ENCODE results near the gene C1QTNF3. TPM values are rescaled to one million over a fixed set of nuclear protein-coding genes. Genes with fewer than 3 reads are reported as not detected.

C1QTNF3 gene
- total RNA-seq, 4 donors from 2014 or later, result 2.4 to 6.6 (median 4.7) TPM

DNA sequence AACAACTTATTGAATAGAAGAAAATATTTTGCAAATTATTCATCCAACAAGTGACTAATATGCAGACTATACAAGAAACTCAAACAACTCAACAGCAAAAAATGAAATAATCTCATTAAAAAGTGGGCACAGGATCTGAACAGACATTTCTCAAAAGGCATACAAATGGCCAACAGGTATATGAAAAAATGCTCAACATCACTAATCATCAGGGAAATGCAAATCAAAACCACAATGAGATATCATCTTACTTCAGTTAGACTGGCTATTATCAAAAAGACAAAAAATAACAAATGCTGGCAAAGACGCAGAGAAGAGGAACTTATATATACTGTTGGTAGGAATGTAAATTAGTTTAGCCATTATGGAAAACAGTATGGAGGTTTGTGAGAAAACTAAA, 33.4 kb downstream of the C1QTNF3 start:
- TF ChIP-seq, protein P1, sequence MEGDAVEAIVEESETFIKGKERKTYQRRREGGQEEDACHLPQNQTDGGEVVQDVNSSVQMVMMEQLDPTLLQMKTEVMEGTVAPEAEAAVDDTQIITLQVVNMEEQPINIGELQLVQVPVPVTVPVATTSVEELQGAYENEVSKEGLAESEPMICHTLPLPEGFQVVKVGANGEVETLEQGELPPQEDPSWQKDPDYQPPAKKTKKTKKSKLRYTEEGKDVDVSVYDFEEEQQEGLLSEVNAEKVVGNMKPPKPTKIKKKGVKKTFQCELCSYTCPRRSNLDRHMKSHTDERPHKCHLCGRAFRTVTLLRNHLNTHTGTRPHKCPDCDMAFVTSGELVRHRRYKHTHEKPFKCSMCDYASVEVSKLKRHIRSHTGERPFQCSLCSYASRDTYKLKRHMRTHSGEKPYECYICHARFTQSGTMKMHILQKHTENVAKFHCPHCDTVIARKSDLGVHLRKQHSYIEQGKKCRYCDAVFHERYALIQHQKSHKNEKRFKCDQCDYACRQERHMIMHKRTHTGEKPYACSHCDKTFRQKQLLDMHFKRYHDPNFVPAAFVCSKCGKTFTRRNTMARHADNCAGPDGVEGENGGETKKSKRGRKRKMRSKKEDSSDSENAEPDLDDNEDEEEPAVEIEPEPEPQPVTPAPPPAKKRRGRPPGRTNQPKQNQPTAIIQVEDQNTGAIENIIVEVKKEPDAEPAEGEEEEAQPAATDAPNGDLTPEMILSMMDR (IDR thresholded peaks at IDR 0.05; ENCODE audit: low read depth), result no peak

DNA sequence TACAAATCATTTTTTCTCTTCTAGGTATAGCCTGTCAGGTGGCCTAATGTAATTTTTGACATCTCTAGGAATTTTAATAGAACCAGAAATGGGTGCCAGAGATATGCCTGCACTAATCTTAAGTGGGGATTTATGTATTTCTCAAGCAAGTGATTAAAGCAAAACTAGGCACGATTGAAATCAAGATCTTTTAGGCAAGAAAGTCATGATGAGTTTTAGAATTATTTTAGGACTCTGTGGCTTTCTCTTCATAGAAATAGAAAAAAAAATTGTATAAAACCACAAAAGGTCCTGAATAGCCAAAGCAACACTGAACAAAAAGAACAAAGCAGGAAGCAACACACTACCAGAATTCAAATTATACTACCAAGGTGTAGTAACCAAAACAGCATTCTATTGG, 34.2 kb downstream of the C1QTNF3 start:
- TF ChIP-seq, protein P1 (IDR thresholded peaks at IDR 0.05; ENCODE audit: low read depth), result no peak

DNA sequence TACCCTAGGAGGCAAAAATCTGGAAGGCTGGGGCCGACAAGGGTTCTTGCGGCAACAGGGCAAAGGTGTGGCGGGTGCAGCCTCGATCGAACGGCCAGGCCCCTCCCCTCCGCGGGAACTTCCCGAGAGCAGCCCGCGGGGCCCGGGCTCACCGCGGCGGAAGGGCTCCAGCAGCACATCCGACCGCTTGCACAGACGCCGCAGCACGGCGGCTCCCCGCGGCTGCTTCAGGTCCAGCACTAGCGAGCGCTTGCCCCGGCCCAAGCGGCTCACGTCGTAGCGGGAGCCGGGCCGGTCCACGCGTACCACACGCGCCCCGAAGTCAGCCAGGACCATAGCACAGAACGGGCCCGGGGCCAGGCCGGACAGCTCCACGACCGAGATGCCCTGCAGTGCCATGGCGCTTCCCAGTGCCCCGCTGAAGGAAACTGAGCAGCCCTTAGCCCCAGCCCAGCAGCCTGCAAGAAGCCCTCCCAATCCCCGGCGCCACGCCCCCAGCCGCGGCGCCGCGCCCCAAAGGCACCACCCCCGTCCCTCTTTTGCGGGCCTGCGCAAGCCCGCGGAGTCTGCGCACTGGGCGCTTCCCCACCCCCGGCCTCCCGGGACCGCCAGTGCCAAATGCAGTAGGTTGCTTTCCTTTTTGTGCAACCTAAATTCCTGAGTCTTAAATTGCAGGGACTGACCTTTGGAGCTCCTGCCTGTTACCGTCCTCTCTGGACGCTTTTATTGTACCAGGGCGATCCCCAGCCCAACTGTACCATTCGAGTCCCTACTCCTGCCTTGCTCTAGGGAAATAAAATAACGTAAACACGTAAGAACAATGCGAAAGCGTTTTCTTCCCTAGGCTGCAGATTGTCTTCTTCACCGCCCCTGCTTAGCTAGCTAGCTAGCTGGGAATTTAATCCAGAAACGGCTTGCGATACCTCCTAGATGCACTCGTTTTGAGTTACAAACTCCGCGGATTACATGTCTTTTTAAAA, 35.1 kb downstream of the C1QTNF3 start, which contains the start of gene AMACR:
Gene AMACR (minus strand): TSS at position 430 of the 980 bp plus-strand sequence. CDS start 31 bp downstream, at position 399.
- TF ChIP-seq, protein P1 (IDR thresholded peaks at IDR 0.05; ENCODE audit: low read depth), result no peak

DNA sequence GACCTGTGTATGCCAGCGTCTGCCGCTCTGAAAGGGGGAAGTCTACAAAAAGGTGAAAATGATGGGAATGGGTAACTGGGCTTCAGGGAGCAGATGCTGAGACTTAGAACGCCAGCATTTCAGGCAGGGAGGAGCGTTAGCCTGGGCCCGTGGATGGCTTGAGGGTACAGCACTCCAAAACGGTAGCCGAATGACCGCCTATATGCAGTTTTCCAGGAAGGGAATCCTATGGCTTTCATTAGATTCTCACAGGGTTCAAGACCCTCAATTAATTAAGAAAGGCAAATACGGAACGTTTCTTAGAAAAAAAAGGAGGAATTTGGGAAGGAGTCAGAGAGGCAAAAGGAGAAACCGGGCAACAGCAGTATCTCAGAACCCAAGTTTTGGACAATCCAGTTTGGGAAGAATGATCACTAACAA, 35.8 kb downstream of the C1QTNF3 start:
- TF ChIP-seq, protein P1 (IDR thresholded peaks at IDR 0.05; ENCODE audit: low read depth), result no peak

DNA sequence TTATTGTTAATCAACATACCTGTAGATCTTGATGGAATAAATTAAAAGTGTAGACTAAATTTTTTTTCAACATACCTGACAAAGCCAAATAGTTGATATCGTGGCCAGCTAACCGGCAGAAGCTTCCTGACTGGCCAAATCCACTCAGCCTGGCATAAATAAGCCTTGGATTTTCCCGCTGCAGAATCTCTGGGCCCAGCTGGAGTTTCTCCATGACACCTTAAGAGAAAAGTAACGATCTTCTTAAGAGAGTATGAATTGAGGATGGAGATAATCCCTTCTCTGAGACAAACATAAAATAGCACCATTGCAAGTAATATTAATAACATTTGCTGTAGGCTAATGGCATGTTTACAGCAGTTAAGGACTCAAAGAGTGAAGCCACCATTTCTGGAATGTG, 37.3 kb downstream of the C1QTNF3 start:
- TF ChIP-seq, protein P1 (IDR thresholded peaks at IDR 0.05; ENCODE audit: low read depth), result no peak

DNA sequence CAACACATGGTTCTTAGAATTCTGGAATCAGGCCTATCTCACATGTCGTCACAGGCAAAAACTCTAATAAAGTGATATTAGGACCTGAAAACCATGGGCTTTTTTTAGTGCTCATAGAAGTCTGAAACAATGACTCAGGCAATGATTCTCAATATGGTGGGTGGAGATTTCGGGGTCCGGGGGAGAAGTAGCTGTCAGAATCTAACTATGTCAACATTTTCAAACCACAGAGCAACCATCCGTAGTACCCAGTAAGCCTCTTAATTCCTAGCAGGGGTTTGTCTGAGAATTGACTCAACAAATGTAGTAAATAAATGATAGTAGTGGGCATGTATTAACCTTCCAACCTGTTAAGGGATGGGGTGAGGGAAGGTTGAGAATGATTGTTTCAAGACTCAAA, 37.8 kb downstream of the C1QTNF3 start:
- TF ChIP-seq, protein P1 (IDR thresholded peaks at IDR 0.05; ENCODE audit: low read depth), result no peak

DNA sequence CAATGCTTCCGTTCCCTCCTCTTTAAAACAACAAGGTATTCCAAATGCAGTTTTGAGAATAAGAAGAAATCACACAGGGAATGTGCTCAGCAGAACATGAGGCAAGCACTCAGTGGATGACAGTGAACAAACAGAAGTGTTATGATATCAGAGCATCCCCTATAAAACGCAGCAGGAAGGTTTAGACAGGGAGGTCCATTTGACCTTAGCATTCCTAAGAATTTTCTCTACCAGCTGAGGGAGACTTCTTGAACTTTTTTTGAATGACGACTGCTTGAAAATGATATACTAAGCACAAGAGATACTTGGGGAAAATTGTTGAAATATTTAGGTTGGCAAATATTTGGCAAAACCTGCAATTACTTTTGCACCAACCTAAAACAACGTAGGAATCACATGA, 39.1 kb downstream of the C1QTNF3 start:
- TF ChIP-seq, protein P1 (IDR thresholded peaks at IDR 0.05; ENCODE audit: low read depth), result no peak
